Measurements from ENCODE around the gene LRRC15. TPM values are rescaled to one million over a fixed set of nuclear protein-coding genes. Genes with fewer than 3 reads are reported as not detected.
A peak's percentile ranks its signal among the peaks of the same experiment; 100 is the strongest.

Gene LRRC15
- total RNA-seq, 1 donor: 10.0 TPM

DNA sequence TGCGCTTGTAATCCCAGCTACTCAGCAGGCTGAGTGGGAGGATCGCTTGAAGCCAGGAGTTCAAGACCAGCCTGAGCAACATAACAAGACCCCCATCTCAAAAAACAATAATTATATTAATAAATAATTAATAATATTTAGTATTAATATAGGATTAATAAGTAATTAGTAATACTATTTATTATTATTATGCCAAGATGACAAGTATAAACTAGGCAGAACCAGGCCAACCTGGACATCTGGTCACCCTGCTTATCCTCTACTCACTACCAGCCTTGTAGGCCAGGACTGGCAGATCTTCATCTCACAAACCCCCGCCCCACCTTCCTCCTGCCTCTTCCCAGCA lies 18.8 kb downstream of the LRRC15 start:
- TF ChIP-seq, protein P1, sequence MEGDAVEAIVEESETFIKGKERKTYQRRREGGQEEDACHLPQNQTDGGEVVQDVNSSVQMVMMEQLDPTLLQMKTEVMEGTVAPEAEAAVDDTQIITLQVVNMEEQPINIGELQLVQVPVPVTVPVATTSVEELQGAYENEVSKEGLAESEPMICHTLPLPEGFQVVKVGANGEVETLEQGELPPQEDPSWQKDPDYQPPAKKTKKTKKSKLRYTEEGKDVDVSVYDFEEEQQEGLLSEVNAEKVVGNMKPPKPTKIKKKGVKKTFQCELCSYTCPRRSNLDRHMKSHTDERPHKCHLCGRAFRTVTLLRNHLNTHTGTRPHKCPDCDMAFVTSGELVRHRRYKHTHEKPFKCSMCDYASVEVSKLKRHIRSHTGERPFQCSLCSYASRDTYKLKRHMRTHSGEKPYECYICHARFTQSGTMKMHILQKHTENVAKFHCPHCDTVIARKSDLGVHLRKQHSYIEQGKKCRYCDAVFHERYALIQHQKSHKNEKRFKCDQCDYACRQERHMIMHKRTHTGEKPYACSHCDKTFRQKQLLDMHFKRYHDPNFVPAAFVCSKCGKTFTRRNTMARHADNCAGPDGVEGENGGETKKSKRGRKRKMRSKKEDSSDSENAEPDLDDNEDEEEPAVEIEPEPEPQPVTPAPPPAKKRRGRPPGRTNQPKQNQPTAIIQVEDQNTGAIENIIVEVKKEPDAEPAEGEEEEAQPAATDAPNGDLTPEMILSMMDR (IDR thresholded peaks at IDR 0.05; ENCODE audit: insufficient read depth, low read length): no peak
- DNase-seq (ENCODE audit: low read depth): no peak

DNA sequence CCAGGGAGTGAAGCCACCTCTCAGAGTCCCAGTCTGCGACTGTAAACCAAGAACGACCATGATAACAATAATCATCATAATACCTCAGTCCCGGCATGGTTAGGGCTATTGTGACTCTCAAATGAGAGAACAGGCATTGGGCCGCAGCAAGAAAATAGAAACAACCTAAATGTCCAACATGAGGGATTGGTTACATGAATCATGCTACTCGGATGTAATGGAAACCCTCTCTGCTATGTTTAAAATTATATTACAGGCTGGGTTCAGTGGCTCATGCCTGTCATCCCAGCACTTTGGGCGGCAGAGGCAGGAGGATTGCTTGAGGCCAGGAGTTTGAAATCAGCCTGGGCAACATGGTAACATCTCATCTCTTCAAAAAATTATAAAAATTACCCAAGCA lies 21.2 kb downstream of the LRRC15 start:
- TF ChIP-seq, protein P1 (IDR thresholded peaks at IDR 0.05; ENCODE audit: insufficient read depth, low read length): no peak
- no peak for DNase-seq (ENCODE audit: low read depth)
- no peak overlapping the region for H3K4me3 ChIP-seq (ENCODE audit: low read depth, low read length)

More for the DNA sequence above, 18.8 kb downstream of the LRRC15 start:
- no peak overlapping the region for H3K4me3 ChIP-seq (ENCODE audit: low read depth, low read length)

DNA sequence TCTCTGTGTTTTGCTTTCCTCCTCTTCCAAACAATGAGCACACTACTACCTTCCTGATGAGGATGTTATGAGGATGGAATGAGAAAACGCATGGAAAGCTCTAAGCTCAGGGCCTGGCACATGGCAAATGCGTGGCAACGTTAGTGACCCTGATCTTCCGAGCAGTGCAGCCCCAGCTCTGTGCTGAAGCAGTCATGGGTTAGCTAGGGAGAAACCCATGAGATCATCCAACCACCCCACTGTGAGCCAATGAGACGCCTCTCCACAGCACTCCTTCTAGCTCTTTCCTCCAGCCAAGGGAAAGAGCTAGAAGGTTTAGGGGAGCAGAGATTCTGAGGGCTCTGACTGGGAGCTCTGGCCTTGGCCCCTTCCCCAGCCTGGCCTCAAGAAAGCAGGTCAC lies 22.9 kb downstream of the LRRC15 start:
- H3K4me3 ChIP-seq (ENCODE audit: low read depth, low read length): no peak overlapping the region
- DNase-seq (ENCODE audit: low read depth): no peak
- TF ChIP-seq, protein P1 (IDR thresholded peaks at IDR 0.05; ENCODE audit: insufficient read depth, low read length): no peak

GRCh38 chr3:194346035-194346434 lies 23.5 kb downstream of the LRRC15 start:
- TF ChIP-seq, protein P1 (IDR thresholded peaks at IDR 0.05; ENCODE audit: insufficient read depth, low read length): no peak
- no peak overlapping the region for H3K4me3 ChIP-seq (ENCODE audit: low read depth, low read length)
- DNase-seq (ENCODE audit: low read depth): no peak

GRCh38 chr3:194344012-194344411 lies 25.5 kb downstream of the LRRC15 start:
- DNase-seq (ENCODE audit: low read depth): peak; percentile 62
- TF ChIP-seq, protein P1 (IDR thresholded peaks at IDR 0.05; ENCODE audit: insufficient read depth, low read length): peak; percentile 98
- no peak overlapping the region for H3K4me3 ChIP-seq (ENCODE audit: low read depth, low read length)

DNA sequence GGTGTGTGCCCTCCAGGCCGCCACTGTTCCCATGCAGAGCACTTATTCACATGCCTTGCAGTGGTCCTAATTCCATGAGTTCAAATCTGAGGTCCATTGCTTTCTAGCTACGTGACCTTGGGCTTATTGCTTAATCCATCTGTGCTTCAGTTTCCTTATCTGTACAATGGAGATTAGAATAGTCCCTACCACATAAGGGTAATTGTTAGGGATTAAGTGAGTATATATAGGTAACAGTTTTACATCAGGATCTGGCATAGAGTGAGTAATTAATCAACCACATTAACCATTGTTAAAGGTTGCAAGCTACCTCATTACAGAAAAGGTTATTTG lies 26.0 kb downstream of the LRRC15 start:
- H3K4me3 ChIP-seq (ENCODE audit: low read depth, low read length): no peak overlapping the region
- DNase-seq (ENCODE audit: low read depth): no peak
- TF ChIP-seq, protein P1 (IDR thresholded peaks at IDR 0.05; ENCODE audit: insufficient read depth, low read length): no peak

DNA sequence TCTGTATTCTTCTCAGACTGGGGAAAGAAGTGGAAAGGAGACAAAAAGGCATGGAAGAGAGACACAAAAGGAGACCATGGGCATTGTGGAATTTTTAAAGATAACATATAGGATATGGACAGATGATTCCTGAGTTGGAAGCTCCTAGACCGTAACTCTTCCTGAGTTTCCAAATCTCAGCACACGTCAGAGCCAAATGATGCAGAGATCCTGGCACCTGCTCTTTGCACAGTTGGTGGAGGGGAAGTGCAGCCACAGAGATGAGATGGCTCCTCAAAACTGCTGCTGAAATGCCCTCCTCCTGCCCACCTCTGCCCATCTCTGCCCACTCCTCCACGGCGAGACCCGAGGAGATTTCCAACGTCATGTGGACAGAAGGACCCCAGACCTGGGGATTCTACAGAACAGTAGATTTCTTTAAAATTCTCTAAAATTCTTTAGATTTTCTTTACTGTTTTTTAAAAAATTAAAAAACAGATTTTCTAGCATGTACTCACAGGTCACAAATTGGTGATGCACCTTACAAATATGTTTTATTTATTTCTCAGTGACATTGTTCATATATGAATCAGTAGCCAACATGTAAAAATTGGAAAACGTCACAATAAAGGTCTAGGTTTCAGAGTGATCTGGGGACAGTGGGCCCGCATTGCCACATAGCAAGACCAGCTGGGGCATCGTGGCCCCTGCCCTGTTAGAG lies 26.5 kb downstream of the LRRC15 start:
- TF ChIP-seq, protein P1 (IDR thresholded peaks at IDR 0.05; ENCODE audit: insufficient read depth, low read length): no peak
- DNase-seq (ENCODE audit: low read depth): no peak
- no peak overlapping the region for H3K4me3 ChIP-seq (ENCODE audit: low read depth, low read length)

Measured in fibroblast of the aortic adventitia (primary cell).